Mesenchymal stem cell (in vitro differentiated cells and primary cell): Measurements from ENCODE around the gene HOXA13. TPM values are rescaled to one million over a fixed set of nuclear protein-coding genes. Genes with fewer than 3 reads are reported as not detected.

Experiments used
- DNase-seq: peaks from one replicate; pipeline ENCODE4 v3.0.0-alpha.2; 2013
- H2AFZ ChIP-seq: one replicate; pipeline ENCODE4 v1.6.1; 2013; ENCODE audit warnings: low read depth, mild to moderate bottlenecking, control low read depth, inconsistent platforms, low read length, moderate library complexity
- H2AK5ac ChIP-seq: 2 replicates; pipeline ENCODE4 v1.6.1; 2013; ENCODE audit warnings: low read length, moderate library complexity, mild to moderate bottlenecking, inconsistent platforms; ENCODE audit not compliant: severe bottlenecking
- H2BK120ac ChIP-seq: one replicate; pipeline ENCODE4 v1.6.1; 2013; ENCODE audit warnings: low read depth, mild to moderate bottlenecking, inconsistent platforms, low read length, moderate library complexity
- H2BK12ac ChIP-seq, 2 experiments: one replicate each; pipeline ENCODE4 v1.6.1; 2013; ENCODE audit warnings: inconsistent platforms in 2 of 2, low read length in 2 of 2, mild to moderate bottlenecking in 2 of 2, moderate library complexity in 2 of 2, control low read depth in 1 of 2
- H2BK15ac ChIP-seq: one replicate; pipeline ENCODE4 v1.6.1; 2013; ENCODE audit warnings: mild to moderate bottlenecking, low read depth, inconsistent platforms; ENCODE audit not compliant: poor library complexity, severe bottlenecking
- H2BK5ac ChIP-seq: 2 replicates; pipeline ENCODE4 v1.6.1; 2013; ENCODE audit warnings: low read depth, mild to moderate bottlenecking, low read length, control low read depth, inconsistent platforms; ENCODE audit not compliant: poor library complexity, severe bottlenecking
- H3K14ac ChIP-seq, 2 experiments: one replicate each; pipeline ENCODE4 v1.6.1; 2013; ENCODE audit warnings: inconsistent platforms in 2 of 2, low read length in 2 of 2, control low read depth in 1 of 2, mild to moderate bottlenecking in 1 of 2, moderate library complexity in 1 of 2
- H3K18ac ChIP-seq, 2 experiments: one replicate each; pipeline ENCODE4 v1.6.1; 2013; ENCODE audit warnings: inconsistent platforms in 2 of 2, low read length in 2 of 2, control low read depth in 1 of 2, low read depth in 1 of 2, mild to moderate bottlenecking in 1 of 2
- H3K23ac ChIP-seq, 2 experiments: one replicate each; pipeline ENCODE4 v1.6.1; 2013; ENCODE audit warnings: inconsistent platforms in 2 of 2, low read length in 2 of 2, mild to moderate bottlenecking in 2 of 2, moderate library complexity in 2 of 2, control low read depth in 1 of 2
- H3K27ac ChIP-seq: 2 replicates; pipeline ENCODE4 v1.5.1; 2013; ENCODE audit warnings: mild to moderate bottlenecking, moderate library complexity, low read length, control low read depth, inconsistent platforms; ENCODE audit not compliant: poor library complexity, severe bottlenecking
- H3K27me3 ChIP-seq, 2 experiments: 2 replicates each; pipeline versions ENCODE4 v1.6.1 to v1.7.0; 2013; ENCODE audit warnings: low read length in 2 of 2, mild to moderate bottlenecking in 2 of 2, moderate library complexity in 2 of 2, control low read depth in 1 of 2, inconsistent platforms in 1 of 2; ENCODE audit not compliant: control insufficient read depth in 1 of 2, insufficient read depth in 1 of 2
- H3K36me3 ChIP-seq, 2 experiments: 2 replicates each; pipeline versions ENCODE4 v1.6.1 to v1.7.0; 2013; ENCODE audit warnings: low read length in 2 of 2, control low read depth in 1 of 2, inconsistent platforms in 1 of 2, low read depth in 1 of 2, mild to moderate bottlenecking in 1 of 2; ENCODE audit not compliant: insufficient read depth in 2 of 2, control insufficient read depth in 1 of 2
- H3K4ac ChIP-seq, 2 experiments: one replicate each; pipeline ENCODE4 v1.6.1; 2013; ENCODE audit warnings: inconsistent platforms in 2 of 2, low read length in 2 of 2, mild to moderate bottlenecking in 2 of 2, moderate library complexity in 2 of 2, control low read depth in 1 of 2, low read depth in 1 of 2
- H3K4me1 ChIP-seq: 2 replicates; pipeline ENCODE4 v1.6.1; 2013; ENCODE audit warnings: low read depth, low read length, control low read depth; ENCODE audit not compliant: control insufficient read depth, insufficient read depth
- H3K4me2 ChIP-seq: 2 replicates; pipeline ENCODE4 v1.6.1; 2013; ENCODE audit warnings: low read length, mild to moderate bottlenecking, inconsistent platforms; ENCODE audit not compliant: poor library complexity, severe bottlenecking
- H3K4me3 ChIP-seq, 2 experiments: 2 replicates each; pipeline versions ENCODE4 v1.5.1 to v1.7.0; 2013; ENCODE audit warnings: low read length in 2 of 2, mild to moderate bottlenecking in 2 of 2, control low read depth in 1 of 2, low read depth in 1 of 2; ENCODE audit not compliant: insufficient read depth in 1 of 2
- H3K79me1 ChIP-seq: replicated peaks from 2 replicates; pipeline ENCODE4 v1.6.1; 2013; ENCODE audit warnings: mild to moderate bottlenecking, control low read depth, low read length, inconsistent platforms; ENCODE audit not compliant: poor library complexity, severe bottlenecking
- H3K9ac ChIP-seq: 2 replicates; pipeline ENCODE4 v1.7.0; 2013; ENCODE audit warnings: mild to moderate bottlenecking, low read length, moderate library complexity
- H3K9me3 ChIP-seq: 2 replicates; pipeline ENCODE4 v1.7.0; 2013; ENCODE audit warnings: mild to moderate bottlenecking, low read length; ENCODE audit not compliant: control insufficient read depth
- H4K8ac ChIP-seq: one replicate; pipeline ENCODE4 v1.6.1; 2013; ENCODE audit warnings: inconsistent platforms, mild to moderate bottlenecking, low read length, moderate library complexity
- H4K91ac ChIP-seq: one replicate; pipeline ENCODE4 v1.6.1; 2013; ENCODE audit warnings: mild to moderate bottlenecking, low read length, inconsistent platforms
- WGBS: methylation state at CpG from one replicate; pipeline ENCODE4 v1.1.7; 2013; ENCODE audit warnings: mixed read lengths; 5-methylcytosine and 5-hydroxymethylcytosine counted together
- small RNA-seq: library from polyadenylated mRNA; stranded (forward); fragments of <200 nt; extraction: miRNeasy Mini kit (QIAGEN cat#:217004); gene quantifications from one replicate; pipeline ENCODE3, GENCODE V24; 2013; ENCODE audit warnings: low read depth

HOXA13 gene

DNA sequence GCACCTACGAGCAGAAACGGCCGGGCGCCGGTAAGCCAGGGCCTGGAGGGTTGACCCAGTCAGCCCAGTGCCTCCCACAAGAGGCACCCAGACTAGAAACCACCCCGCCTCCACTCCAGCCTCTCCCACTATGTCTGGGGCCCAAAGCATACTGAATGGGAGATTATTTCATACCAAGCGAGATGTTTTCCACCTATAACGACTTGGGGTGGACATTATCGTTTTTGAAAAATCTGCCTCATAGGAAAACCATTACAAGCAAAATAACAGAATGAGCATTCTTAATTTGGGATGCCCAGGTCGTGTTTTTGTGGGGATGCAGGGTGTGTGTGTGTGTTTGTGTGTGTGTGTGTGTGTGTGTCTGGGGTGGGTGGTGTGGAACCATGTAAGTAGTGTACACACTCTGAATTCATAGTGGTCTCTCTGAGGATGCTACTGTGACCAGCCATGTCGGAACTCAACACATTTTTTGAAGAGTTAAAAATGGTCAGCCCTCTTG is 53.9 kb downstream of the HOXA13 start:
- Histone ChIP-seq H3K18ac (no peak overlapping the region), H4K91ac (no peak overlapping the region), H3K4me3 (peak overlapping the region in 1 of 2 experiments; percentile 82), H2BK120ac (no peak overlapping the region), H3K27ac (no peak overlapping the region), H3K9ac (peak overlapping the region; percentile 90), H4K8ac (no peak overlapping the region), H3K23ac (no peak overlapping the region), H3K14ac (no peak overlapping the region), H2AK5ac (no peak overlapping the region), H3K4me2 (no peak overlapping the region), H3K27me3 (peaks cover 0 to 13% of the 10 kb centered on the region in 2 experiments), H2BK12ac (no peak overlapping the region), H2BK5ac (no peak overlapping the region), H3K79me1 (peaks cover 19% of the 10 kb centered on the region), H3K4me1 (peaks cover 14% of the 10 kb centered on the region), H3K36me3 (peaks cover 19 to 26% of the 10 kb centered on the region in 2 experiments), H2AFZ (no peak overlapping the region), H3K4ac (no peak overlapping the region), H3K9me3 (no peaks in the 10 kb centered on the region), H2BK15ac (no peak overlapping the region)
- WGBS = 83% methylated on average over 11 of the region's 11 CpGs
- no peak for DNase-seq

DNA sequence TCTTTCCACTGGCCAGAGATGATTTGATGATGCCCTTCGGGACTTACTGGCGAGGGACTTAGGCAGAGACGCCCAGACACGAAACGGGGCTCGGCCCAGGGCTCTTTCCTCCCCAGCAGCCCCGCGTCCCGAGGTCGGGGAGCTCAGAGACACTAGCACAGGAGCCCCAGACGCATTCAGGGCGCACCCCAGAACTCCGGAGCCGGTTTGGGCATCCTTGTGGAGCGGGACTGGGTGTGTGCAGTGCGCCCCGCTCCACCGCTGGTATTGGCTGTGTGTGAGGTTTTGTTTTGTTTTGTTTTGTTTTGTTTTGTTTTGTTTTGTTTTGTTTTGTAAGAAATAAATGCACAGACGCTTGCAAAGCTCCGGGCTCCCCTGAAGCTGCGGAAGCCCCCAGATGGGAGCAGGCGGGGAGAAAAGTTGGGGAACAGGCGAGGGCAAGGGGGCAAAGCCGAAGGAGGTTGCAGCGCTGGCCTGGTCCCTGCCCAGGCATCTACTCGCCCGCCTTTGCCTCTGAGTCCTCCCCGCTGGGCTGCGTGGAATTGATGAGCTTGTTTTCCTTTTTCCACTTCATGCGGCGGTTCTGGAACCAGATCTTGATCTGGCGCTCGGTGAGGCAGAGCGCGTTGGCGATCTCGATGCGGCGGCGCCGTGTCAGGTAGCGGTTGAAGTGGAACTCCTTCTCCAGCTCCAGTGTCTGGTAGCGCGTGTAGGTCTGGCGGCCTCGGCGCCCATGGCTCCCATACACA is 54.6 kb downstream of the HOXA13 start:
- H3K4ac ChIP-seq = no peak overlapping the region
- peaks cover 18% of the 10 kb centered on the region for H3K79me1 ChIP-seq
- DNase-seq = no peak
- peak overlapping the region in 1 of 2 experiments; percentile 82 for H3K4me3 ChIP-seq
- peaks cover 14 to 33% of the 10 kb centered on the region in 2 experiments for H3K36me3 ChIP-seq
- H3K23ac ChIP-seq = no peak overlapping the region
- no peak overlapping the region for H3K14ac ChIP-seq
- H3K27ac ChIP-seq = no peak overlapping the region
- 83% methylated on average over 47 of the region's 47 CpGs for WGBS
- H3K9ac ChIP-seq = peak overlapping the region; percentile 90
- no peak overlapping the region for H2AK5ac ChIP-seq
- no peak overlapping the region for H2AFZ ChIP-seq
- no peak overlapping the region for H2BK12ac ChIP-seq
- H4K8ac ChIP-seq = no peak overlapping the region
- H3K18ac ChIP-seq = no peak overlapping the region
- no peak overlapping the region for H2BK5ac ChIP-seq
- no peak overlapping the region for H4K91ac ChIP-seq
- no peak overlapping the region for H2BK120ac ChIP-seq
- no peak overlapping the region for H3K4me2 ChIP-seq
- no peak overlapping the region for H2BK15ac ChIP-seq
- H3K4me1 ChIP-seq = peaks cover 11% of the 10 kb centered on the region
- no peaks in the 10 kb centered on the region for H3K9me3 ChIP-seq
- peaks cover 0 to 13% of the 10 kb centered on the region in 2 experiments for H3K27me3 ChIP-seq

- Histone ChIP-seq H2BK12ac (no peak overlapping the region), H3K4me2 (no peak overlapping the region), H2BK15ac (no peak overlapping the region), H2AK5ac (no peak overlapping the region), H3K27ac (no peak overlapping the region), H3K36me3 (peaks cover 14 to 38% of the 10 kb centered on the region in 2 experiments), H3K27me3 (peaks cover 0 to 13% of the 10 kb centered on the region in 2 experiments), H3K79me1 (peaks cover 16% of the 10 kb centered on the region), H3K4me1 (peaks cover 11% of the 10 kb centered on the region), H3K23ac (no peak overlapping the region), H2BK5ac (no peak overlapping the region), H4K91ac (no peak overlapping the region), H2BK120ac (no peak overlapping the region), H3K18ac (no peak overlapping the region), H3K4me3 (peak overlapping the region in 1 of 2 experiments; percentile 82), H3K9me3 (no peaks in the 10 kb centered on the region), H3K4ac (no peak overlapping the region), H3K14ac (no peak overlapping the region), H3K9ac (peak overlapping the region; percentile 90), H4K8ac (no peak overlapping the region), H2AFZ (no peak overlapping the region)
- no peak for DNase-seq
- WGBS = 63% methylated on average over 31 of the region's 31 CpGs
Observed at GRCh38 chr7:27144781-27145164, 55.1 kb downstream of the HOXA13 start.

Small RNA genes within 50 kb of the gene (small RNA-seq; reads per million reads assigned to genes)
- gene AC004080.5 (not detected), gene RF02140 (not detected), gene RF02141 (not detected)
